ENCODE data around the gene SCN9A. TPM values are rescaled to one million over a fixed set of nuclear protein-coding genes. Genes with fewer than 3 reads are reported as not detected.
A peak's percentile ranks its signal among the peaks of the same experiment; 100 is the strongest.
"Not testable (repeated sequence)": the region's sequence is repeated elsewhere in the genome, so short reads cannot be mapped to it uniquely, and the experiment has no call there.

The SCN9A gene
- total RNA-seq, 6 donors from 2014 or later = 5.8 to 24.1 (median 9.8) TPM

- Histone ChIP-seq H3K4me3 (no peak overlapping the region), H3K9me3 (no peaks in the 10 kb centered on the region), H3K4me1 (no peaks in the 10 kb centered on the region), H3K27ac (no peak overlapping the region), H3K36me3 (no peaks in the 10 kb centered on the region), H3K27me3 (no peaks in the 10 kb centered on the region)
- DNase-seq = no peak
- peak in 1 of 2 donors; percentile 28 for ATAC-seq (ENCODE audit: low FRiP score in 2 of 2)
- 53 to 58% methylated on average over 2 of the region's 2 CpGs for WGBS, 2 donors
- TF ChIP-seq POLR2AphosphoS5 (IDR thresholded peaks at IDR 0.05) (no peak), CTCF (IDR thresholded peaks at IDR 0.05) (no peak), POLR2A (IDR thresholded peaks at IDR 0.05) (no peak), EP300 (IDR thresholded peaks at IDR 0.05) (no peak)
Observed at GRCh38 chr2:166417669-166418068, 41.9 kb upstream of the SCN9A start.

- DNase-seq = no peak
- WGBS, 2 donors = 84 to 100% methylated on average over 1 of the region's 1 CpG
- TF ChIP-seq POLR2AphosphoS5 (IDR thresholded peaks at IDR 0.05) (no peak), EP300 (IDR thresholded peaks at IDR 0.05) (no peak), POLR2A (IDR thresholded peaks at IDR 0.05) (no peak)
- Histone ChIP-seq H3K27ac (no peak overlapping the region), H3K36me3 (peaks cover 0 to 3% (median 0%) of the 10 kb centered on the region in 4 donors), H3K27me3 (no peaks in the 10 kb centered on the region), H3K9me3 (no peaks in the 10 kb centered on the region), H3K4me3 (no peak overlapping the region), H3K4me1 (no peaks in the 10 kb centered on the region)
- ATAC-seq (ENCODE audit: low FRiP score in 2 of 2) = no peak
Observed at GRCh38 chr2:166413255-166413654, 37.5 kb upstream of the SCN9A start.

- no peak for TF ChIP-seq POLR2AphosphoS5 (IDR thresholded peaks at IDR 0.05)
- TF ChIP-seq POLR2A (IDR thresholded peaks at IDR 0.05) = no peak
- TF ChIP-seq EP300 (IDR thresholded peaks at IDR 0.05) = no peak
- TF ChIP-seq CTCF (IDR thresholded peaks at IDR 0.05) = no peak
- H3K9me3 ChIP-seq = no peaks in the 10 kb centered on the region
- ATAC-seq (ENCODE audit: low FRiP score in 2 of 2) = no peak
- H3K4me1 ChIP-seq = no peaks in the 10 kb centered on the region
- 78 to 87% methylated on average over 6 of the region's 6 CpGs for WGBS, 2 donors
- H3K27ac ChIP-seq = no peak overlapping the region
- H3K4me3 ChIP-seq = no peak overlapping the region
- H3K27me3 ChIP-seq = no peaks in the 10 kb centered on the region
- H3K36me3 ChIP-seq = peaks cover 0 to 3% (median 0%) of the 10 kb centered on the region in 4 donors
- no peak for DNase-seq
Observed at GRCh38 chr2:166411473-166412230, 35.9 kb upstream of the SCN9A start.

GRCh38 chr2:166410828-166411472, 35.2 kb upstream of the SCN9A start:
- peak in 1 of 2 donors; percentile 79 for ATAC-seq (ENCODE audit: low FRiP score in 2 of 2)
- DNase-seq = no peak
- no peak for TF ChIP-seq POLR2A (IDR thresholded peaks at IDR 0.05)
- no peak for TF ChIP-seq CTCF (IDR thresholded peaks at IDR 0.05)
- no peak for TF ChIP-seq POLR2AphosphoS5 (IDR thresholded peaks at IDR 0.05)
- TF ChIP-seq EP300 (IDR thresholded peaks at IDR 0.05) = no peak
- H3K4me1 ChIP-seq = no peaks in the 10 kb centered on the region
- 77 to 89% methylated on average over 7 of the region's 7 CpGs for WGBS, 2 donors
- H3K36me3 ChIP-seq = peaks cover 0 to 7% (median 0%) of the 10 kb centered on the region in 4 donors
- no peaks in the 10 kb centered on the region for H3K9me3 ChIP-seq
- no peak overlapping the region for H3K27ac ChIP-seq
- H3K4me3 ChIP-seq = no peak overlapping the region
- no peaks in the 10 kb centered on the region for H3K27me3 ChIP-seq

- H3K4me1 ChIP-seq; H3K36me3 ChIP-seq; H3K27me3 ChIP-seq; H3K9me3 ChIP-seq; DNase-seq; H3K27ac ChIP-seq; ATAC-seq (ENCODE audit: low FRiP score in 2 of 2); H3K4me3 ChIP-seq: not testable (repeated sequence)
- WGBS, 2 donors = 58 to 61% methylated on average over 2 of the region's 2 CpGs
Observed at GRCh38 chr2:166407746-166408145, 32.0 kb upstream of the SCN9A start.

All from upper lobe of left lung (tissue), 6 donors.